Measurements from ENCODE around the gene U2AF1L4. TPM values are rescaled to one million over a fixed set of nuclear protein-coding genes. Genes with fewer than 3 reads are reported as not detected.
"Not testable (repeated sequence)": the region's sequence is repeated elsewhere in the genome, so short reads cannot be mapped to it uniquely, and the experiment has no call there.

The U2AF1L4 gene
- total RNA-seq, 3 donors from 2014 or later (not counting 1 experiment from before 2014, with no cell fraction given) = 63.7 to 78.2 (median 73.0) TPM

DNA sequence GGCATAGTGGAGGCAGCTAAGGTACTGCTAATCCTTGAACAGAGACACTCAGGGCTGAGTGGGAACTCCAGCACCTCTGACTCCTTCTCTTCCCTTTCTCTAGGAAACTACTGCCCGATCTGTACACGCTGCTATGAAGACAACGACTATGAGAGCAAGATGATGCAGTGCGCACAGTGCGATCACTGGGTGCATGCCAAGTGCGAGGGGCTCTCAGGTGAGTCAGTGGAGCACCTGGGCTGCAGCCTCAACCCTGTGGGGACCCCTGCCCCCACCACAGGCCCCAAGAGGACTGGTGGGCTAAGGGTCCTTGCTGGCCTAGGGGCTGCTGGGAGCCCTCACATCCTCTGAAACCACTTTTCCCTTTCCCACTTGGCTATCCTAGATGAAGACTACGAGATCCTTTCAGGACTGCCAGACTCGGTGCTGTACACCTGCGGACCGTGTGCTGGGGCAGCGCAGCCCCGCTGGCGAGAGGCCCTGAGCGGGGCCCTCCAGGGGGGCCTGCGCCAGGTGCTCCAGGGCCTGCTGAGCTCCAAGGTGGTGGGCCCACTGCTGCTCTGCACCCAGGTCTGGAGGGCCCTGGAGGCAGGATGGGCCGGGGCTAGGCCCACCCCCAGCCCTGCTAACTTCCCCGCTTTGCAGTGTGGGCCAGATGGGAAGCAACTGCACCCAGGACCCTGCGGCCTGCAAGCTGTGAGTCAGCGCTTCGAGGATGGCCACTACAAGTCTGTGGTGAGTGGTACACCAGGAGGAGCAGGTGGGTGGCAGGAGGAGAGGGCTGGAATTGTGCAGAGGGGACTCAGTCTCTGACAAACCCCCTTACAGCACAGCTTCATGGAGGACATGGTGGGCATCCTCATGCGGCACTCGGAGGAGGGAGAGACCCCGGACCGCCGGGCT, 17.9 kb downstream of the U2AF1L4 start:
- H3K36me3 ChIP-seq (ENCODE audit: control insufficient read depth, insufficient read depth, low read length) = peaks cover 95% of the 10 kb centered on the region
- no peak overlapping the region for H3K27ac ChIP-seq (ENCODE audit: low read length)
- Mint-ChIP-seq H3K27ac (no peak overlapping the region), H3K9me3 (no peaks in the 10 kb centered on the region), H3K4me3 (no peak overlapping the region), H3K4me1 (peaks cover 0 to 9% of the 10 kb centered on the region in 2 donors), H3K36me3 (no peaks in the 10 kb centered on the region), H3K27me3 (ENCODE audit: low read depth in 2 of 2) (no peaks in the 10 kb centered on the region)
- H3K9me3 ChIP-seq (ENCODE audit: control insufficient read depth, insufficient read depth, low read length) = no peaks in the 10 kb centered on the region
- ATAC-seq = no peak
- no peak overlapping the region for H3K4me3 ChIP-seq (ENCODE audit: low read length)
- H3K4me1 ChIP-seq (ENCODE audit: control insufficient read depth, insufficient read depth, low read length) = no peaks in the 10 kb centered on the region
- no peaks in the 10 kb centered on the region for H3K27me3 ChIP-seq (ENCODE audit: control insufficient read depth, insufficient read depth, low read length)
- 96% methylated on average over 25 of the region's 25 CpGs for WGBS (ENCODE audit: insufficient coverage)
- TF ChIP-seq, protein P1, sequence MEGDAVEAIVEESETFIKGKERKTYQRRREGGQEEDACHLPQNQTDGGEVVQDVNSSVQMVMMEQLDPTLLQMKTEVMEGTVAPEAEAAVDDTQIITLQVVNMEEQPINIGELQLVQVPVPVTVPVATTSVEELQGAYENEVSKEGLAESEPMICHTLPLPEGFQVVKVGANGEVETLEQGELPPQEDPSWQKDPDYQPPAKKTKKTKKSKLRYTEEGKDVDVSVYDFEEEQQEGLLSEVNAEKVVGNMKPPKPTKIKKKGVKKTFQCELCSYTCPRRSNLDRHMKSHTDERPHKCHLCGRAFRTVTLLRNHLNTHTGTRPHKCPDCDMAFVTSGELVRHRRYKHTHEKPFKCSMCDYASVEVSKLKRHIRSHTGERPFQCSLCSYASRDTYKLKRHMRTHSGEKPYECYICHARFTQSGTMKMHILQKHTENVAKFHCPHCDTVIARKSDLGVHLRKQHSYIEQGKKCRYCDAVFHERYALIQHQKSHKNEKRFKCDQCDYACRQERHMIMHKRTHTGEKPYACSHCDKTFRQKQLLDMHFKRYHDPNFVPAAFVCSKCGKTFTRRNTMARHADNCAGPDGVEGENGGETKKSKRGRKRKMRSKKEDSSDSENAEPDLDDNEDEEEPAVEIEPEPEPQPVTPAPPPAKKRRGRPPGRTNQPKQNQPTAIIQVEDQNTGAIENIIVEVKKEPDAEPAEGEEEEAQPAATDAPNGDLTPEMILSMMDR (IDR thresholded peaks at IDR 0.05) = no peak
- DNase-seq = no peak
- intact Hi-C loops (cut with micrococcal nuclease) = no loop called here

GRCh38 chr19:35725216-35725861, 19.9 kb downstream of the U2AF1L4 start:
- no peak overlapping the region for H3K27ac Mint-ChIP-seq
- no peaks in the 10 kb centered on the region for H3K36me3 Mint-ChIP-seq

DNA sequence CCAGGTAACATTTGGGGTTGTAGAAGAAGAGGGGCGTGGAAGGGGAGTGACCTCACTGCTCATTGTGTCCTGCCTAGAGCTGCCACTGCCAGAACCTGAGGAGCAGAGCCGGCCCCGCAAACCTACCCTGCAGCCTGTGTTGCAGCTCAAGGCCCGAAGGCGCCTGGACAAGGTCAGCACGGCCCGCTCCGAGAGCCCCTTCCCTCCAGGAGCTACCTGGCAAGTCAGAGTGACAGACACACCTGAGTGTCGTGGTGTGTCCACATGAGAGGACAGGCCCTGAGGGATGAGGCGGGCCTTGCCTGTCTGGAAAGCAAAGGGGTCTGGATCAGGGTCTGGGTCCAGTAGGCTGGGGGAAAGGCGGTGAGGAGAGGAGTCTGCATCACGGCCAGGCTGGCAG, 20.7 kb downstream of the U2AF1L4 start:
- ATAC-seq = no peak
- Mint-ChIP-seq H3K27ac (no peak overlapping the region), H3K27me3 (ENCODE audit: low read depth in 2 of 2) (no peaks in the 10 kb centered on the region), H3K36me3 (no peaks in the 10 kb centered on the region), H3K9me3 (no peaks in the 10 kb centered on the region), H3K4me1 (peaks cover 6 to 31% of the 10 kb centered on the region in 2 donors), H3K4me3 (no peak overlapping the region)
- peaks cover 80% of the 10 kb centered on the region for H3K36me3 ChIP-seq (ENCODE audit: control insufficient read depth, insufficient read depth, low read length)
- intact Hi-C loops (cut with micrococcal nuclease) = no loop called here
- H3K4me1 ChIP-seq (ENCODE audit: control insufficient read depth, insufficient read depth, low read length) = peaks cover under 1% of the 10 kb centered on the region
- TF ChIP-seq, protein P1 (IDR thresholded peaks at IDR 0.05) = no peak
- 97% methylated on average over 10 of the region's 12 CpGs for WGBS (ENCODE audit: insufficient coverage)
- DNase-seq = no peak
- H3K27ac ChIP-seq (ENCODE audit: low read length) = no peak overlapping the region
- H3K27me3 ChIP-seq (ENCODE audit: control insufficient read depth, insufficient read depth, low read length) = no peaks in the 10 kb centered on the region
- H3K4me3 ChIP-seq (ENCODE audit: low read length) = no peak overlapping the region
- no peaks in the 10 kb centered on the region for H3K9me3 ChIP-seq (ENCODE audit: control insufficient read depth, insufficient read depth, low read length)

More at GRCh38 chr19:35725216-35725861, 19.9 kb downstream of the U2AF1L4 start:
- H3K36me3 ChIP-seq (ENCODE audit: control insufficient read depth, insufficient read depth, low read length) = peaks cover 84% of the 10 kb centered on the region
- TF ChIP-seq, protein P1 (IDR thresholded peaks at IDR 0.05) = no peak
- 96% methylated on average over 23 of the region's 23 CpGs for WGBS (ENCODE audit: insufficient coverage)
- ATAC-seq = no peak
- Mint-ChIP-seq H3K9me3 (no peaks in the 10 kb centered on the region), H3K4me3 (no peak overlapping the region), H3K4me1 (peaks cover 2 to 24% of the 10 kb centered on the region in 2 donors), H3K27me3 (ENCODE audit: low read depth in 2 of 2) (no peaks in the 10 kb centered on the region)
- intact Hi-C loops (cut with micrococcal nuclease) = no loop called here
- no peak overlapping the region for H3K4me3 ChIP-seq (ENCODE audit: low read length)
- H3K9me3 ChIP-seq (ENCODE audit: control insufficient read depth, insufficient read depth, low read length) = no peaks in the 10 kb centered on the region
- DNase-seq = no peak
- H3K27me3 ChIP-seq (ENCODE audit: control insufficient read depth, insufficient read depth, low read length) = no peaks in the 10 kb centered on the region
- H3K4me1 ChIP-seq (ENCODE audit: control insufficient read depth, insufficient read depth, low read length) = no peaks in the 10 kb centered on the region
- no peak overlapping the region for H3K27ac ChIP-seq (ENCODE audit: low read length)

GRCh38 chr19:35724132-35724531, 21.1 kb downstream of the U2AF1L4 start:
- H3K27ac Mint-ChIP-seq; H3K36me3 Mint-ChIP-seq; intact Hi-C loops (cut with micrococcal nuclease): not testable (repeated sequence)

More at GRCh38 chr19:35724132-35724531, 21.1 kb downstream of the U2AF1L4 start:
- H3K4me3 ChIP-seq (ENCODE audit: low read length); H3K27me3 ChIP-seq (ENCODE audit: control insufficient read depth, insufficient read depth, low read length); H3K9me3 ChIP-seq (ENCODE audit: control insufficient read depth, insufficient read depth, low read length); DNase-seq; H3K4me3 Mint-ChIP-seq; H3K9me3 Mint-ChIP-seq; ATAC-seq; H3K27ac ChIP-seq (ENCODE audit: low read length); H3K4me1 ChIP-seq (ENCODE audit: control insufficient read depth, insufficient read depth, low read length); H3K27me3 Mint-ChIP-seq (ENCODE audit: low read depth in 2 of 2): not testable (repeated sequence)
- H3K4me1 Mint-ChIP-seq = peaks cover 6 to 35% of the 10 kb centered on the region in 2 donors
- WGBS (ENCODE audit: insufficient coverage) = 98% methylated on average over 7 of the region's 7 CpGs
- peaks cover 76% of the 10 kb centered on the region for H3K36me3 ChIP-seq (ENCODE audit: control insufficient read depth, insufficient read depth, low read length)

All from natural killer cell (primary cell).